Tibial nerve (tissue), 3 donors: ENCODE results near the gene RGS2.

ENCODE experiments used
- POLR2A ChIP-seq, 2 donors: fragments of 450-650 bp; IDR thresholded peaks; one replicate each; pipeline ENCODE4 v1.6.1; 2017; ENCODE audit warnings: antibody characterized with exemption in 2 of 2, mild to moderate bottlenecking in 2 of 2, moderate library complexity in 2 of 2
- TF ChIP-seq, protein P1 (sequence below), 5 experiments: fragments of 200-600 bp in 3 of 5; fragments of 450-650 bp in 2 of 5; sonication (generic) in 3 of 5; IDR thresholded peaks; one replicate each; pipeline ENCODE4 v1.5.1; 2016 to 2019; ENCODE audit warnings: antibody characterized with exemption in 5 of 5, mild to moderate bottlenecking in 3 of 5, moderate library complexity in 2 of 5

DNA sequence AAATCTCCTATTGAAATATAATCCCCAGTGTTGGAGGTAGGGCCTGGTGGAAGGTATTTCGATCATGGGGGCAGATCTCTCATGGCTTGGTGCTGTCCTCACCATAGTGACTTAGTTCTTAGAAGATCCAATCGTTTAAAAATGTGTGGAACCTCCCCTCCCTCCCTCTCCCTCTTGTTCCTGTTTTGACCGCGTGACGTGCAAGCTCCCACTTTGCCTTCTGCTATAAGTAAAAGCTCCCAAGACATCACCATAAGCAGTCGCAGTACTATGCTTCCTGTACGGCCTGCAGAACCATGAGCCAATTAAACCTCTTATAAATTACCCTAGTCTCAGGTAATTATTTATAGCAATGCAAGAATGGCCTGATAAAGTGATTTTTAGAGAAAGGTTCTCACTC lies 10.9 kb upstream of the RGS2 start:
- TF ChIP-seq, protein P1, sequence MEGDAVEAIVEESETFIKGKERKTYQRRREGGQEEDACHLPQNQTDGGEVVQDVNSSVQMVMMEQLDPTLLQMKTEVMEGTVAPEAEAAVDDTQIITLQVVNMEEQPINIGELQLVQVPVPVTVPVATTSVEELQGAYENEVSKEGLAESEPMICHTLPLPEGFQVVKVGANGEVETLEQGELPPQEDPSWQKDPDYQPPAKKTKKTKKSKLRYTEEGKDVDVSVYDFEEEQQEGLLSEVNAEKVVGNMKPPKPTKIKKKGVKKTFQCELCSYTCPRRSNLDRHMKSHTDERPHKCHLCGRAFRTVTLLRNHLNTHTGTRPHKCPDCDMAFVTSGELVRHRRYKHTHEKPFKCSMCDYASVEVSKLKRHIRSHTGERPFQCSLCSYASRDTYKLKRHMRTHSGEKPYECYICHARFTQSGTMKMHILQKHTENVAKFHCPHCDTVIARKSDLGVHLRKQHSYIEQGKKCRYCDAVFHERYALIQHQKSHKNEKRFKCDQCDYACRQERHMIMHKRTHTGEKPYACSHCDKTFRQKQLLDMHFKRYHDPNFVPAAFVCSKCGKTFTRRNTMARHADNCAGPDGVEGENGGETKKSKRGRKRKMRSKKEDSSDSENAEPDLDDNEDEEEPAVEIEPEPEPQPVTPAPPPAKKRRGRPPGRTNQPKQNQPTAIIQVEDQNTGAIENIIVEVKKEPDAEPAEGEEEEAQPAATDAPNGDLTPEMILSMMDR (IDR thresholded peaks at IDR 0.05): no peak
- no peak for TF ChIP-seq POLR2A (IDR thresholded peaks at IDR 0.05)
